Right cardiac atrium (tissue), 5 donors: ENCODE data around the gene DDX4. TPM values are rescaled to one million over a fixed set of nuclear protein-coding genes. Genes with fewer than 3 reads are reported as not detected.

Experiments used
- polyA plus RNA-seq: library from polyadenylated mRNA; stranded (reverse); fragments of 200-250 nt; gene quantifications from one replicate; pipeline ENCODE4 v1.2.3, GENCODE V29; 2013
- total RNA-seq, 4 donors: library from RNA; stranded (reverse); fragmentation: NEBNext Ultra II Directional; extraction: Animal tissue kit (Norgen Biotek cat#: 25700); gene quantifications; one replicate each; pipeline ENCODE4 v1.2.1, GENCODE V29; 2021
- donor health status: healthy with polysubstance abuse.
- donor health status: DM: no; HTN: yes; CAD: no.
- donor health status: DM: no; HTN: no; CAD: no.
- donor health status: DM: no; HTN: yes; CAD: no; lungs with severe emphysema.
- donor health status: DM: yes; HTN: yes; CAD: no.

Gene DDX4
- total and polyA plus RNA-seq, 5 donors, result not detected

Other genes starting within 250 kb of the DDX4 start
- gene PLPP1, start 203.1 kb upstream of the DDX4 start, total RNA-seq, result 100 to 1,000 TPM in 1 of 4 donors, 10 to 100 TPM in 3; 79.8 to 110 (median 88.8) TPM
- gene PLPP1, start 203.1 kb upstream of the DDX4 start, polyA plus RNA-seq, result 150 TPM
- gene SLC38A9, start 25.7 kb upstream of the DDX4 start, total RNA-seq, result 10 to 100 TPM in 1 of 4 donors, 1 to 10 TPM in 3; 7.6 to 10.5 (median 8.8) TPM
- gene SLC38A9, start 25.7 kb upstream of the DDX4 start, polyA plus RNA-seq, result 3.2 TPM
- gene IL31RA, start 113.3 kb downstream of the DDX4 start, total RNA-seq, result not detected
- not detected for gene IL31RA, start 113.3 kb downstream of the DDX4 start, polyA plus RNA-seq